Panc1 (cell line): ENCODE measurements around the gene CORO2B. TPM values are rescaled to one million over a fixed set of nuclear protein-coding genes. Genes with fewer than 3 reads are reported as not detected.

Source experiments
- ATAC-seq: fragments of 200-7000 bp; cut with Tn5 transposase; 2 replicates; pipeline ENCODE4 v1.9.1; 2020; ENCODE audit warnings: mild to moderate bottlenecking, moderate library complexity
- BruUV-seq: library from RNA; stranded (reverse); fragments of 400-500 nt; replicated peaks from 2 replicates; lab custom pipeline; 2021; lab: Mats Ljungman, UMichigan
- CTCF ChIA-PET: fragments of 300-600 bp; sonication (Branson Sonifier 250); formaldehyde crosslinking; loops from one replicate; lab custom pipeline; 2022; ENCODE audit warnings: antibody characterized with exemption; lab: Charles Lee
- POLR2A ChIA-PET: fragments of 300-600 bp; sonication (Branson Sonifier 250); formaldehyde crosslinking; loops from one replicate; lab custom pipeline; 2022; ENCODE audit warnings: antibody characterized with exemption; lab: Charles Lee
- DNase-seq: peaks from one replicate; pipeline ENCODE4 v3.0.0-alpha.2; 2010; ENCODE audit warnings: low read depth, low spot score
- H3K27ac ChIP-seq: 2 replicates; pipeline ENCODE4 v1.5.1; 2011; ENCODE audit warnings: mild to moderate bottlenecking, low read length, inconsistent platforms
- H3K27me3 ChIP-seq: fragments of 200-500 bp; sonication (Bioruptor generic); 2 replicates; pipeline ENCODE4 v1.6.0; 2014; ENCODE audit warnings: low read length, inconsistent platforms; ENCODE audit not compliant: control insufficient read depth, insufficient read depth
- H3K36me3 ChIP-seq: fragments of 200-500 bp; sonication (Bioruptor generic); 2 replicates; pipeline ENCODE4 v1.5.1; 2014; ENCODE audit warnings: inconsistent platforms, mild to moderate bottlenecking, low read length, moderate library complexity; ENCODE audit not compliant: control insufficient read depth, insufficient read depth
- H3K4me1 ChIP-seq: 2 replicates; pipeline ENCODE4 v1.5.1; 2011; ENCODE audit warnings: inconsistent platforms, mild to moderate bottlenecking, low read length, moderate library complexity; ENCODE audit not compliant: control insufficient read depth, insufficient read depth
- H3K4me3 ChIP-seq, 2 experiments: 2 replicates each; pipeline ENCODE4 v1.5.1; 2011 to 2012; ENCODE audit warnings: low read depth in 2 of 2, low read length in 2 of 2, mild to moderate bottlenecking in 2 of 2, inconsistent platforms in 1 of 2, moderate library complexity in 1 of 2
- H3K9me3 ChIP-seq: fragments of 200-500 bp; sonication (Bioruptor generic); 2 replicates; pipeline ENCODE4 v1.5.1; 2014; ENCODE audit warnings: low read depth, mild to moderate bottlenecking, inconsistent platforms, low read length, moderate library complexity; ENCODE audit not compliant: control insufficient read depth, insufficient read depth
- CTCF ChIP-seq: fragments of 450-650 bp; IDR thresholded peaks from 2 replicates; pipeline ENCODE4 v1.5.1; 2017; ENCODE audit warnings: mild to moderate bottlenecking
- POLR2AphosphoS5 ChIP-seq: IDR thresholded peaks from 2 replicates; pipeline ENCODE4 v1.6.1; 2012; ENCODE audit warnings: mild to moderate bottlenecking, low read depth, low read length, moderate library complexity
- REST ChIP-seq, 2 experiments: IDR thresholded peaks; 2 replicates each; pipeline ENCODE4 v1.6.1; 2011 to 2012; ENCODE audit warnings: low read depth in 2 of 2, control low read depth in 1 of 2, low read length in 1 of 2, mild to moderate bottlenecking in 1 of 2, moderate library complexity in 1 of 2; ENCODE audit not compliant: insufficient read depth in 1 of 2
- SIN3A ChIP-seq: IDR thresholded peaks from 2 replicates; pipeline ENCODE4 v1.6.1; 2012; ENCODE audit warnings: low read depth, mild to moderate bottlenecking, low read length, moderate library complexity, borderline replicate concordance; ENCODE audit not compliant: insufficient read depth
- TCF7L2 ChIP-seq: IDR thresholded peaks from 2 replicates; pipeline ENCODE4 v1.6.1; 2011; ENCODE audit warnings: mild to moderate bottlenecking, low read depth, low read length, inconsistent platforms
- in situ Hi-C: cut with HindIII; loops from 2 replicates; pipeline ENCODE4 v1.10.0; 2016; ENCODE audit warnings: low sequenced_read_pairs, low pct_unique_long_range_greater_than_20kb
- intact Hi-C: fragments of 100-400 bp; cut with micrococcal nuclease; formaldehyde crosslinking; loops from one replicate; pipeline ENCODE4 v1.10.0; 2022; ENCODE audit not compliant: unreplicated experiment
- total RNA-seq: library from RNA; stranded (reverse); gene quantifications from one replicate; pipeline ENCODE4 v1.2.1, GENCODE V29; 2021; ENCODE audit not compliant: unreplicated experiment

CORO2B gene
- total RNA-seq, 1 experiment from 2014 or later = 0.36 TPM

GRCh38 chr15:68608206-68608843, 29.5 kb downstream of the CORO2B start:
- DNase-seq = no peak
- CTCF ChIA-PET = no interaction called here
- Histone ChIP-seq H3K27me3 (peaks cover 2% of the 10 kb centered on the region; the same call in 1 of the 2 replicates), H3K4me1 (no peaks in the 10 kb centered on the region; the same call in 1 of the 2 replicates), H3K36me3 (no peaks in the 10 kb centered on the region), H3K9me3 (no peaks in the 10 kb centered on the region), H3K27ac (no peak overlapping the region), H3K4me3 (no peak overlapping the region)
- no peak for TF ChIP-seq TCF7L2
- TF ChIP-seq CTCF = no peak
- no peak for TF ChIP-seq POLR2AphosphoS5
- TF ChIP-seq SIN3A = no peak
- no peak for TF ChIP-seq REST (IDR thresholded peaks at IDR 0.05; ENCODE audit: insufficient read depth in 1 of 2, low read depth in 2 of 2, low read length in 1 of 2)
- intact Hi-C loops = no loop called here
- in situ Hi-C loops = no loop called here
- no peak for ATAC-seq
- POLR2A ChIA-PET = interaction anchor here (0.7 kb wide), 1 partner anchor 52 kb away, joined by 7 read pairs; no protein-coding TSS in a partner anchor
- no TSS peak for BruUV-seq

GRCh38 chr15:68608844-68609232, 30.0 kb downstream of the CORO2B start:
- Histone ChIP-seq H3K9me3 (no peaks in the 10 kb centered on the region), H3K27me3 (peaks cover 3% of the 10 kb centered on the region; the same call in 1 of the 2 replicates), H3K27ac (no peak overlapping the region), H3K4me1 (no peaks in the 10 kb centered on the region; the same call in 1 of the 2 replicates), H3K36me3 (no peaks in the 10 kb centered on the region), H3K4me3 (no peak overlapping the region)
- no peak for TF ChIP-seq CTCF
- no peak for TF ChIP-seq POLR2AphosphoS5
- TF ChIP-seq REST (IDR thresholded peaks at IDR 0.05; ENCODE audit: insufficient read depth in 1 of 2, low read depth in 2 of 2, low read length in 1 of 2) = no peak
- TF ChIP-seq SIN3A = no peak
- no peak for TF ChIP-seq TCF7L2
- BruUV-seq = no TSS peak
- DNase-seq = no peak
- intact Hi-C loops (no loop called here), in situ Hi-C loops (no loop called here)
- no peak for ATAC-seq
- ChIA-PET POLR2A (no interaction called here), CTCF (no interaction called here)
